ENCODE results near the gene NCOA7.

Gene NCOA7

DNA sequence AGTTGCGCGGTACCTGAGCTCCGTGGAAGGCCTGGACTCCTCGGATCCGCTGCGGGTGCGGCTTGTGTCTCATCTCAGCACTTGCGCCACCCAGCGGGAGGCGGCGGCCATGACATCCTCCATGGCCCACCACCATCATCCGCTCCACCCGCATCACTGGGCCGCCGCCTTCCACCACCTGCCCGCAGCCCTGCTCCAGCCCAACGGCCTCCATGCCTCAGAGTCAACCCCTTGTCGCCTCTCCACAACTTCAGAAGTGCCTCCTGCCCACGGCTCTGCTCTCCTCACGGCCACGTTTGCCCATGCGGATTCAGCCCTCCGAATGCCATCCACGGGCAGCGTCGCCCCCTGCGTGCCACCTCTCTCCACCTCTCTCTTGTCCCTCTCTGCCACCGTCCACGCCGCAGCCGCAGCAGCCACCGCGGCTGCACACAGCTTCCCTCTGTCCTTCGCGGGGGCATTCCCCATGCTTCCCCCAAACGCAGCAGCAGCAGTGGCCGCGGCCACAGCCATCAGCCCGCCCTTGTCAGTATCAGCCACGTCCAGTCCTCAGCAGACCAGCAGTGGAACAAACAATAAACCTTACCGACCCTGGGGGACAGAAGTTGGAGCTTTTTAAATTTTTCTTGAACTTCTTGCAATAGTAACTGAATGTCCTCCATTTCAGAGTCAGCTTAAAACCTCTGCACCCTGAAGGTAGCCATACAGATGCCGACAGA is 31.4 kb upstream of the NCOA7 start:
- H3K27ac ChIP-seq, result no peak overlapping the region
- no peak for TF ChIP-seq ZFX (IDR thresholded peaks at IDR 0.05; ENCODE audit: borderline replicate concordance)
- TF ChIP-seq, protein P1, sequence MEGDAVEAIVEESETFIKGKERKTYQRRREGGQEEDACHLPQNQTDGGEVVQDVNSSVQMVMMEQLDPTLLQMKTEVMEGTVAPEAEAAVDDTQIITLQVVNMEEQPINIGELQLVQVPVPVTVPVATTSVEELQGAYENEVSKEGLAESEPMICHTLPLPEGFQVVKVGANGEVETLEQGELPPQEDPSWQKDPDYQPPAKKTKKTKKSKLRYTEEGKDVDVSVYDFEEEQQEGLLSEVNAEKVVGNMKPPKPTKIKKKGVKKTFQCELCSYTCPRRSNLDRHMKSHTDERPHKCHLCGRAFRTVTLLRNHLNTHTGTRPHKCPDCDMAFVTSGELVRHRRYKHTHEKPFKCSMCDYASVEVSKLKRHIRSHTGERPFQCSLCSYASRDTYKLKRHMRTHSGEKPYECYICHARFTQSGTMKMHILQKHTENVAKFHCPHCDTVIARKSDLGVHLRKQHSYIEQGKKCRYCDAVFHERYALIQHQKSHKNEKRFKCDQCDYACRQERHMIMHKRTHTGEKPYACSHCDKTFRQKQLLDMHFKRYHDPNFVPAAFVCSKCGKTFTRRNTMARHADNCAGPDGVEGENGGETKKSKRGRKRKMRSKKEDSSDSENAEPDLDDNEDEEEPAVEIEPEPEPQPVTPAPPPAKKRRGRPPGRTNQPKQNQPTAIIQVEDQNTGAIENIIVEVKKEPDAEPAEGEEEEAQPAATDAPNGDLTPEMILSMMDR (IDR thresholded peaks at IDR 0.05), result peak; percentile 90

DNA sequence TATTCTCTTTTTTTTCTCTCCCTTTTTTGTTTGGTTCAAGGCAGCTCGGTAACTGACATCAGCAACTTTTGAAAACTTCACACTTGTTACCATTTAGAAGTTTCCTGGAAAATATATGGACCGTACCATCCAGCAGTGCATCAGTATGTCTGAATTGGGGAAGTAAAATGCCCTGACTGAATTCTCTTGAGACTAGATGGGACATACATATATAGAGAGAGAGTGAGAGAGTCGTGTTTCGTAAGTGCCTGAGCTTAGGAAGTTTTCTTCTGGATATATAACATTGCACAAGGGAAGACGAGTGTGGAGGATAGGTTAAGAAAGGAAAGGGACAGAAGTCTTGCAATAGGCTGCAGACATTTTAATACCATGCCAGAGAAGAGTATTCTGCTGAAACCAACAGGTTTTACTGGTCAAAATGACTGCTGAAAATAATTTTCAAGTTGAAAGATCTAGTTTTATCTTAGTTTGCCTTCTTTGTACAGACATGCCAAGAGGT is 30.8 kb upstream of the NCOA7 start:
- TF ChIP-seq, protein P1 (IDR thresholded peaks at IDR 0.05), result no peak
- TF ChIP-seq ZFX (IDR thresholded peaks at IDR 0.05; ENCODE audit: borderline replicate concordance), result no peak

DNA sequence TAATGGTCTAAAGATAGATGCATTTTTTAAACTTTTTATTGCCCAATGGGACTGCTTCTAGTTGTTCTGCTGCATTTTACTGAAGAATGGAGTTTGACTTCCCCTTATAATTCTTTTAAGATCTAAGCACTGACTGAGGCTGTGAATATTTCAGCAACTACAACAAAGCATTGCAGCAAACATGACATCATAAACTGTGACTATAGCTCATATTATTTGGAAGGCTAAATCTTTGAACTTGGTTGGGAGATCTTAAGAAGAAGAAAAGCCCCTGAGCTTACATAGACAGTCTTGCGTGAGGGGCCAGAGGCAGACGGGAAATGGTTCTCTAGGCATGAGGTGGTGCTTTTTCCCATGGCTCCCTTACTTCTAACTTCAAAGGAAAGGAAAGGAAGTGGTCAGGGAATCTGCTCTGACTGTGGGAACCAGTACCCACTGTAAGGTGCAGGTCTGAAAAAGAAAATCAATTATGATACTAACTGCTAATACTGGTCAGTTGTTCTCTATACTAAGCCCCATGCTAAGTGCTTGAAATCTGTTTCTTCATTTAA is 26.6 kb upstream of the NCOA7 start:
- TF ChIP-seq ZFX (IDR thresholded peaks at IDR 0.05; ENCODE audit: borderline replicate concordance), result no peak
- TF ChIP-seq, protein P1 (IDR thresholded peaks at IDR 0.05), result no peak
- H3K27ac ChIP-seq, result no peak overlapping the region

More for the DNA sequence above, 30.8 kb upstream of the NCOA7 start:
- no peak overlapping the region for H3K27ac ChIP-seq

DNA sequence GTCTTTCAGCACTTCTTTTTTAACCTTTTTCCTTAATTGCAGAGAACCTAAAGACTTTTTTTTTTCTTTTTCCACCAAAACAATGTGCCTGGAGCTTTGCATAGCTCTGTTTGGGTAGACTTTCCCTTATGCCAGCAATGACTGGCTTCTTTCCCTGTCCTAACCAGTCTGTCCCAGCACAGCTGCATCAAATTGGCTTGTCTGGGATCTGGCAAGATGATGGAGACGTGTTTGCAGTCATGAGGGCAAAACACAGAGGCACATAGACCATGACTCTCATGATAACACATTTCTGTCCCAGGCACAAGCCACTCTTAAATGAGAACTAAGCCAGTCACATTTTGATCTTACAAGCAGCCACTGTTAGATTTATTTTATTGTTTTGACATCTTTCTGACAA is 24.8 kb upstream of the NCOA7 start:
- no peak overlapping the region for H3K27ac ChIP-seq
- no peak for TF ChIP-seq ZFX (IDR thresholded peaks at IDR 0.05; ENCODE audit: borderline replicate concordance)
- TF ChIP-seq, protein P1 (IDR thresholded peaks at IDR 0.05), result no peak

DNA sequence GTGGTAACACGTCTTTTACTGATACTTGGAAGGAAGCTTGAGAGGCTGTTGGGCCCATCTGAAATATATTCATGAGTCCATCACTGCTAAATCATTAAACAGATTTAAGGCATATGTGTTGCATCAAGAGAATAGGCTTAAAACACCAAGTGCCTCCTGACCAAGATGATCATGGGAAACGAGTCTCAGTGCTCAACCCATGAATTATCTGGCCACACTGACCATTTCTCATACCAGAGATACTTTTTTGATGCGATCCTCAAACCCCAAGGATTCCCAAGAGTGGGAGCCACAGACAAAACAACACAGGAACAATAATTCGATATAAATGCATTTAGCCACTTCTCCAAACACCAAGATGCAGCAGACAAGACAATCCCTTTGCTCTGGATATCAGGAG is 24.1 kb upstream of the NCOA7 start:
- no peak overlapping the region for H3K27ac ChIP-seq
- TF ChIP-seq, protein P1 (IDR thresholded peaks at IDR 0.05), result no peak
- TF ChIP-seq ZFX (IDR thresholded peaks at IDR 0.05; ENCODE audit: borderline replicate concordance), result no peak

DNA sequence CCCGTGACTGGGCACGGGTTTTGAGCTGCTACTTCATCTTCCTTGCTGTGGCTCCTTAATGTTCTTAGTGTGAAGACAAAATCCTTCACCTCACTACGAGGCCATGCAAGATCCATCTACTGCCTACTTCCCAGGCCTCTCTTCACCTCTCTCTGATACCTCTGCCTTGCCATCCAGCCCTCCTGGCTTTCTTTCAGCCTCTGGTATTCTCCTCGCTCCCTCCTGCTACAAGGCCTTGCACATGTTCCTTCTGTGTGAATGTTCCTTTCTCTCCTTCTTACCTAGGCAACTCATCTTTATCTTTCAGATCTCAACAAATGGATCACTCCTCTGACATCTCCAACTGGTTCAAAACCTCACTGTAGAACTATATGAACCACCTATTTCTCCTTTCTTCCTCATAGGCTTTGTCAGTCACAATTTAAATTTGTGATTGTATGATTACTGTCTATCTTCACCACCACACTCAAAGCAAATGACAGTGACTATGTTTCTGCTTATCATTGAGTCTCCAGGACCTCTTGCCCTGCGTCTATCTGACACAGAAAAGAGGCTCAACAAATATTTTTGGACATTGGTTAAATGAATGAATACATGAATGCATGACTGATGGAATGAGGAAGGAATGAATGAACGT is 21.5 kb upstream of the NCOA7 start:
- no peak overlapping the region for H3K27ac ChIP-seq
- no peak for TF ChIP-seq ZFX (IDR thresholded peaks at IDR 0.05; ENCODE audit: borderline replicate concordance)
- TF ChIP-seq, protein P1 (IDR thresholded peaks at IDR 0.05), result no peak

All from 22Rv1 (cell line).